ENCODE results near the gene FAM163A.
A peak's percentile ranks its signal among the peaks of the same experiment; 100 is the strongest.

- TF ChIP-seq GATA2 (IDR thresholded peaks at IDR 0.05; ENCODE audit: low read depth, low read length) (peak; percentile 96), GATA3 (IDR thresholded peaks at IDR 0.05; ENCODE audit: low read depth, low read length) (peak; percentile 92)
Observed at GRCh38 chr1:179794669-179795068, 51.6 kb downstream of the FAM163A start.

Data from SH-SY5Y (cell line).